ENCODE results near the gene RAP1GDS1.
"Not testable (repeated sequence)": the region's sequence is repeated elsewhere in the genome, so short reads cannot be mapped to it uniquely, and the experiment has no call there.

The RAP1GDS1 gene

DNA sequence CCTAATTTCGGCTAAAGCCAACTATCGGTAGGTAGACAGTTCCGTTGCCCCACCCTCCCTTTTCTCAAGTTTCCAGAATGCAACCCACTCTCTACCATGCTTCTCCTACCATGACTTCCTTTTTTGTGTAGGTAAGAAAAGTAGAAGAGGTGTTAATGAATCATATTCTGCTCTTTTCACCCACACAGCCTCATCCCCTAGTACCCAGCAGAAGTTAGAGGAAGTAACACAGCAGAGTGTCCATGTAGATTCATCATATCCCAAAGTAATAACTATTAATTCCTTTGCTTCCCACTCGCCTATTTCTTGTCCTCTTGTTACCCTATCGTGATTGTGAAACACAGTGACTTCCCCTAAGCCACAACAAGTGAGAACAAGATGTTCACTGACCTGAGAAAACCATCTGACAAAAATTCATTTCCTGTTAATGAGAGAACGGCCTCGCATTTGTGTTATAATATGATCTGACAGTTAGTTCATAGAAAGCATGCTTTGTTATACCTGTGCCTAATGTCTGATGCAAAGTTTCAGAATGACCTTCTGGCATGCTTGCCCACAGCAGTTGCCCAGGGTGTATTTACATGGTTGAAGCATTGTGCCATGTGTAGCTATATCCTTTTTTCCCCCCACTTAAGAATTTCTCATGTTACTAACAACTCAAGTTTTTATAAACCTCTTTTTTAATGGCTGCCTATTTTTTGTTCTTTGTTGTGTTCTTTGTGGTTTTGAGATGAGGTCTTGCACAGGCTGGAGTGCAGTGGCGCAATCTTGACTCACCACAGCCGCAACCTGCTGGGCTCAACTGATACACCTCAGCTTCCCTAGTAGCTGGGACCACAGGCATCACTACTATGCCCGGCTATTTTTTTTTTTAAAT is 185.6 kb downstream of the RAP1GDS1 start:
- DNase-seq: no peak

- DNase-seq: peak; percentile 76
Observed at GRCh38 chr4:98447648-98448047, 186.5 kb downstream of the RAP1GDS1 start.

DNA sequence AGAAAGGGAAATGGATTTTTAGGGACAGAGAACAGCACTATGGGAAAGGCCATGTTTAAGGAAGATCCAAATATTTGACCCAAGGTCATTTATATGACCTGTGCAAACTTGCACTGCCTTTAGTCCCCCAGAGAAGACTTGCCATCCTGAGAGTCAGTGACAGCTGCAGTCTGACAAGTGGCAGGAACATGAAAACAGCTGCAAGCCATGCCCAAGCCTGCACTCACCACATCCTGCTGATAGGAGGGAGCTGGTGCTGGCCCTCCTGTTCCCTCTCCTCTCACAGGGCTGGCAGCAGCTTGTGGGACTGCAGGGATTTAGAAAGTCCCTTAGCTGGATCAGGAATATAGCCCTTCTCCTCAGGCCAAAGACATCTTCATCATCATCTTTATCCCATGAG is 187.7 kb downstream of the RAP1GDS1 start:
- no peak for DNase-seq

DNA sequence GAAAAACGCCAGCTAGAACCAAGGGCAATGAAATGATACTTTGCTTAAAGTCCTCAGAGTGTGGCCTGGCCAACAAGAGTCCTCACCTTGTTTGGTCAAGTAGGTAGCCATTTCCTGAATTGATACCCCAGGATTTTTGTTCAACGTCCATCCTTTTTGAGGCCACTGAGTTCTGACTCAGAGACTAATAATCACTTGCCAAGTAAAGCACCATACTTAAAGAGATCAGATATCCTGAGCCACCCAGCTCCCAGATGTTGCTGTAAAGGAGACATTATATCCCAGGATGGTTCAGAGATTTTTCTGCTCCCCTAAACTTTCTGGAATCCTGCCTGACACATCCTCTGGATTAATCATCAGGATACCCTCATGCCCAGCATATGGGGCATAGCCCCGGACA is 190.9 kb downstream of the RAP1GDS1 start:
- no peak for DNase-seq

DNA sequence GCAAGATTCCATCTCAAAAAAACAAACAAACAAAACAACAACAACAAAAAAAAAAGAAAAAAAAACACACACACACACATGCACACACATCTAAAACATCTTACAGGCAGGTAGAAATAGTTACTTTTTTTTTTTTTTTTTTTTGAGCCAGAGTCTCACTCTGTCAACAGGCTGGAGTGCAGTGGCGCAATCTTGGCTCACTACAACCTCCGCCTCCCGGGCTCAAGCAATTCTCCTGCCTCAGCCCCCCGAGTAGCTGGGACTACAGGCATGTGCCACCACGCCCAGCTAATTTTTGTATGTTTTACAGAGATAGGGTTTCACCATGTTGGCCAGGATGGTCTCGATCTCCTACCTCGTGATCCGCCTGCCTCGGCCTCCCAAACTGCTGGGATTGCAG is 196.2 kb downstream of the RAP1GDS1 start:
- DNase-seq: not testable (repeated sequence)

GRCh38 chr4:98461121-98461865 is 200.1 kb downstream of the RAP1GDS1 start:
- DNase-seq: not testable (repeated sequence)

GRCh38 chr4:98462487-98462886 is 201.3 kb downstream of the RAP1GDS1 start:
- DNase-seq: no peak

DNA sequence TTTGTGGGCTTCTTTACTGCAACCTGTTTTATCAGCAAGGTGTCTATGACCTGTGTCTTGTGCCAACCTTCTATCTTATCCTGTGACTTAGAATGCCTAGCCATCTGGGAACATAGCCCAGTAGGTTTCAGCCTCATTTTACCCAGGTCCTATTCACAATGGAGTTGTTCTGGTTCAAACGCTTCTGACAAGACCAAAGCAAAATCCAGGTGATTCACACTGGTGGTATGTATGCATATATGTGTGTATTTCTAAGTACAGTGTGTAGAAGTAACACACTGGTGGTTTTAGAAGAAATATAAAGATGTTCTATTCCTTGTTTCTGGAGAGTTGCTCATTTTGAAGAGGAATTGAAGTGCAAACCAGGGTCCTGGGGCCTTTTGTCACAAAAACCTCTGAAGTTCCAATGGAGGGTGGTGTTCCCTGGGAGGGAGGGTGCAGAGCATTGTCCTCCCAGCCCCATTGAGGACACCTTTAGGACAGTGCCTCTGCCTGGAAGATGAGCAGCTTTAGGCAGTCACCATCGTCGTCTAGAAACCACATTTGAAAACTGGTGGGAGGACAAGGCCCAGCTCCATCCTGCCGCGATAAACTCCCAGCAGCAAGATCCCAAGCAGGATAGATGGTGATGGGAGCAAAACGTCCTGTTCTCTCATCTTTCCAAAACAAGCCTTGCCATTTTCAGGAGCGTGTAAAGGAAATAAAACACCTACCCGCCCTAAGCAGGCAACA is 205.8 kb downstream of the RAP1GDS1 start:
- DNase-seq: no peak

GRCh38 chr4:98467627-98468072 is 206.5 kb downstream of the RAP1GDS1 start:
- no peak for DNase-seq

DNA sequence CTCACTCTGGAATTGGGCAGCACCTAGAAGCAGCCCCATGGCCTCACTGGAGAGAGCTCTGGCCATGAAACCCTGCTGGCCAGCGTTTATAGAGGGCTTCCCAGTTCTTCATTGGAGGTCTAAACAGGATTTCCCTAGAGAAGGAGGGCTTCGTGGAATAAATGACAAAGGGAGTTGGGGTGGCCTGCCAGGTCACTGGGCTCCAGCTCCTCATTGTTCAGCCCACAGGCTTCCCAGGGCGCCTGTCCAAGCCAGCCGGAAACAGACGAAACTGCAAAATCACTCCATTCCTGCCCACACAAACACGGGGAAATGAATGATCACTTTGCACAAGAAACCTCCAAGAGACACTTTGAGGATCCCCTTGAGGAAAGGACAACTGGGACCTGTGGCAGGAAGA is 207.5 kb downstream of the RAP1GDS1 start:
- no peak for DNase-seq

DNA sequence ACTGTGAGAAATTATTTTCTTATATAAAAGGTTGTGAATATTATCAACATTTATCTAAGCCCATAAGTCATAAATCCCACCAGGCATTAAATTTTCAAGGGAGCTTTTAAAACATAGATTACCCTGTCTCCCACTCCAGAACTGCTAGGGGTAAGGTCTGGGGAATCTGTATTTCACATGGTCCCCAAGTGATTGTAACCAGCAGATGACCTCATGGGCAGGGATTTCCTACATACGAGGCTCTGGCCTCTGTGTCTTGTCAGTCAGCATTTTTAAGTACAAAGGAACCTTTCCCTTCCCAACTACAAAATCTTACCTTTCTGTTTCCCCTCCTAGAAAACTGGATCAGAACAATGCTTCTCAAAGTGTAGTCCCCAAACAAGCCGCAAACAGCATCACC is 208.6 kb downstream of the RAP1GDS1 start:
- DNase-seq: no peak

DNA sequence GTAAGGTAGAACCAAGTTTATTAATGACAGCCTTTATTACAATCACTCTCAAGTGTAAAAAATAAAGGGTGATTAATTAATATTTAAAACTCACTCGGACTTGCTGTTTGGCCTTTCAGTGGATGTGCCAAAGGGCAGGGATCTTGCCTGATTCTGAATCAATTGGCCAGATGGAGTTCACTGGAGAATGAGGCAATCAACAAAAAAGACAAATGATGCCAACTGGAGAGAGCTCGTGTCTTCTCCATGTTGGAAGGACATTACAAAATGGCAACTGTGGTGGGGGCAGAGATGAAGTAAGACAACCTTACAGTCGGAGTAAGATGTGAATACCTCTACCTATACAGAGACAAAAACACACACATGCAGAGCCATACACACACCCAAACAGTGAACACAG is 209.2 kb downstream of the RAP1GDS1 start:
- no peak for DNase-seq

DNA sequence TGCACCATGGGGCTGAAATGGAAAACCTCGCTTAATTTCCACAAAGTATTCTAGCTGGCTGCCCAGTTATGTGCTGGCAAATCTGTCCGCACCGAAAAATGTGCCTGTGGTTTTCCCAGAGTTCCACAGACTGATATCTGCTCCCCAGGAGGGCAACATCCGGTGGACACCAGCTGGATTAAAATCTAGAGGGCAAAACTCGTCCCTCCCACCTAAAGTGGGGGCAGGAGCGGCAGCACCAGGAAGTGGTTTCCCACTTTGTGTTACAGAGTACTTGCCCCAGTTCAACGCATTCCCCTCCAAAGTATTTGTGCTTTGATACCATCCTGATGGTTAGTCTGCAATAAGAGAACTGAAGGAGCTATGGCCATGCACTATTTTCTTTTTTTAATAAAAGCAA is 209.6 kb downstream of the RAP1GDS1 start:
- DNase-seq: no peak

- DNase-seq: no peak
Observed at GRCh38 chr4:98473046-98473445, 211.9 kb downstream of the RAP1GDS1 start.

GRCh38 chr4:98474408-98474844 is 213.2 kb downstream of the RAP1GDS1 start:
- no peak for DNase-seq

DNA sequence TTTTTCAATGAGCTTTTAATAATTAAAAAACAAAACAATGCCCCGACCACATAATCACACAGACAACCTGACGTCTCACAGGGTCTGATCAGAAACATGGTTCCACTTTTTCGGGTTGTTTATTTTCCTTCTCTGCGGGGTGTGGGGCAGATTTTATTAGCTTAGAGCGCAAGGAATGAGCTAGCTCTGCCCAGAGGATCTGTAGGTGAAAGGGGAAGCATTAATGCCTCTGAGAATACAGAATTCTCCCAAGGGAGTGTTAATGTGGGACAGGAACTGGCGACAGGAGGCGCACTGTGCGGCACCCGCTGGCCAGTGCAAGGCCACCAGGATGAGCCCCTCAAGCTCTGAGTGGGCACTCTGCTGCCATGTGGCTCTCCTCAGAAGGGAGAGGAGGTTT is 215.7 kb downstream of the RAP1GDS1 start:
- no peak for DNase-seq

DNA sequence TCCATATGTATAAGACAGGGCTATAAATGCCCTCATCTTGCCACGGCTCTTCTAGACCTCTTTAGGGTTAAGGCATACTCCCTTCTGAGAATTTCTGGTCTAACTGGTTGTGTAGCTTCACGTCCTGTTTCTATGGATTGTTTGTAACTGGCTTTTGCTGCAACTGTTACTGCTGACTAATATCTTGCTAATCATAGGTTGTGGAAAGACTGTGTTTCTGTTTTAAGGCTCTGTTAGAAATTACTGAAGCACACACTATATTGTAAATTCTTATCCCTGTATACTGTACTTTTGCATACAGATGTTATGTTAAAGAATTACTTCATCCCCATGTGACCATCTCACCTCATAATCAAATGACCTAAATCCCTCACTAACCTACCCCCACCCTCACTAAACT is 218.4 kb downstream of the RAP1GDS1 start:
- not testable (repeated sequence) for DNase-seq

- DNase-seq: no peak
Observed at GRCh38 chr4:98480535-98480934, 219.4 kb downstream of the RAP1GDS1 start.

DNA sequence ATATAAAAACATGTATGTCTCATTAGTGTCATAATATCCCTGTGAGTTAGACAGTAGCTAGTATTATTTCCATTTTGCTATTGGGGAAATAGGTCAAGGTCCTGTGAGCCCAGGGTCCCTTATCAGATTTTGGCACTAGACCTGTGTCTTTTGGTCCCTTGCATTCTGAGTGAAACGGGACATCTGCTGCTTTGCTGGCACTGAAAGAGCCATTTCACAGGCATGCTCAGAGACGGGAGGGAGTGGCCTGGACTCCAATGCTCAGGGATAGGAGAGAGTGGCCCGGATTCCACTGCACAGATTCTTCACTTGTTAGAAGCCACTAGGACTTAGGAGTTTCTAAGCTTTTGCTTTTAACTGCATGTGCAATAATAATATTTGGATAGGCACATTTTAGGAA is 220.0 kb downstream of the RAP1GDS1 start:
- DNase-seq: no peak

GRCh38 chr4:98482503-98482846 is 221.3 kb downstream of the RAP1GDS1 start:
- no peak for DNase-seq

DNA sequence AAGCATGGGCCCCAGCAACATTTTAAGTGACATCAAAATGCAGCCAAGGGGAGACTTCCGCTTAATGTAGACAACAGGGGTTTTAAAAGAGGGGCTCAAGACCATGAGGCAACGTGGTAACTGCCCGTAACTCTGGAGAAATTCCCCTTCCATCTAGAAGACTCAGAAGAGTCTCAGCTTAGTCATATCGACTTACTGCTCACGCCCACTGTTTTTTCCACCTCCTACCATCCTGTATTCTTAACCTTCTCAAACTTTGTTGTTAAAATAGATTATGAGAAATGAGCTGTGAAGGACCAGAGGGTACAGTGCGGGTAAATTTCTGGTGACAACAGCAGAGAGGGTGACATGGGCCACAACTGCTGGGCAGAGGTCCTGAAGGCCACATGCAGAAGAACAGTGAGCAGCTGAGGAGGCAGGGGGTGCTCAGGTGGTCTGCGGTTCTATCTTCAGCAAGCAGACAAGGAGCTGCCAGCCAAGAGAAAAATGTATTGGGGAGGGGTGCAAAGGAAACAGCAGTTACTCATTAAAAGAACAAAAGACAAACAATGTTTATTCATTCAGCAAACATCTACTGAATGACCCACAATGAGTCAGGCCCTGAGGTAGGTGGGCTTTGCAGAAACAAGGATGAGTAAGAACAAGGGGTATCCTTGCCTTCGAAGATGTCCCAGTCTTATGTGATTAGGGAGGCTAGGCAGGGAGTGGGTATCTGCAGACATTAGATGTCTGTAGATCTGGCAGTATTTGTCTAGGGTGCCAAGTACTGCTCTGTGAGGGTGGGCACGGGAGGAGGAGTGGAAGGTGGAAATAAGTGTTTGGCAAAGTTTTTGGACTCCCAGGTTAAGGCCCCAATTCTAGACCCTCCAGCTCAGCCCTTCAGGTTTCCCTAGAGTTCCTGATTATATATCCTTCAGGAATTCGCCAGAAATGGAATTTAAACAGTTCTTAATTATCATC is 221.9 kb downstream of the RAP1GDS1 start:
- DNase-seq: no peak

DNA sequence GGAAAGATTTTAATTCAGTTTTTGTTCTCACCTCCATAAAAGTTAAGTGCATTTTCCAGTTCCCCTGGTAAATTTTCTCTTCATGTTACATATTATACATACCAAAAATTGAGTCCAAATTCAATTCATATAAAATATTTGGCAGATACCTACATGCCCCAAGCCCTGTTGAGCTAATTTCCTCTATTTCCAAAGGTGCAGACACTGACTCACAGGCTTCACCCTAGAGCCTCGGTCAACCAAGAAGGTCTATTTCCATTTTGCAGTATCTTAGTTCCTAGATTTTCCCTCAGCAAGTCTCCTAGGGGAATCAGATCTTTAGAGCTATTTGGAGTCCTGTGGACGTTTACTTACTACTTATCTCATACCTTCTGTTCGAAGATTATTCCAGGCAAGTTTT is 222.8 kb downstream of the RAP1GDS1 start:
- no peak for DNase-seq

All from NCI-H187 treated with DMSO at 0.1 percent for 48 hours (cell line).